HTR-8/SVneo (cell line): Measurements from ENCODE around the gene TMEM63A.

Experiments used
- DNase-seq: peaks from one replicate; pipeline ENCODE4 v3.0.0; 2011; ENCODE audit warnings: low spot score, mixed read lengths; ENCODE audit not compliant: insufficient read length
- FAIRE-seq: peaks from 2 replicates; lab custom pipeline; 2011; peaks lifted over from hg19 to GRCh38; lab: Jason Lieb, UNC

Gene TMEM63A

GRCh38 chr1:225870911-225871310 is 11.3 kb downstream of the TMEM63A start:
- FAIRE-seq, result no peak
- no peak for DNase-seq

DNA sequence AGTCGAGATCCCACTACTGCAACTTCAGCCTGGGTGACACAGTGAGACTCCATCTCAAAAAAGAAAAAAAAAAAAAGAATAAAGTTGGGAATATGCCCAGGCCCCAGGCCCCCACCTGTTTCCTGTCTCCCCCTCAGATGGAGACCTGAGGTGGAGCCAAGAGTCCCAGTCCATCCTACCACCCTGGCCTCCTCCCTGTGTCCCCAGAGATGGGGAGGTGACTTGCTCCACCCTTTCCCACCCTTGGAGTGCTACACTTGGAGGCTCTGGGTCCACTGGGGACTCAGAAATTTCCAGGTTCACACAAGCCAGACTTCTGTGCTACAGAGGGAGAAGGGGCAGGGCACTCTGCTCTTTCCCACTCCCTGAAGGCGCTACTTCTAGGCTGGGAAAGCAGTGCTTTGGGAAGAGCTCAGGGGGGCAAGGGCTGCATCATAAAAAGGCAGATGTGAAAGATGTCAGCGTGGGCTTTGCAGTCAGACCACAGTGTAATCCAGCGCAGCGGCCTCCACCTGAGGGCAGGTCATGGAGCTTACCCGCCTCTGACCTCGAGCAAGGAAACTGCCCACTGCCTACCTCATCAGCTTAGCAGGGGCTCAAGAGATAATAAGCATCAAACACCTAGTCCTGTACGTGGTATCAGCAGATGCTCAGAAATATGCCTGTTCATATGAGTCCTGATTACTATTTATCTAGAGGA is 13.4 kb downstream of the TMEM63A start:
- DNase-seq, result no peak
- no peak for FAIRE-seq

DNA sequence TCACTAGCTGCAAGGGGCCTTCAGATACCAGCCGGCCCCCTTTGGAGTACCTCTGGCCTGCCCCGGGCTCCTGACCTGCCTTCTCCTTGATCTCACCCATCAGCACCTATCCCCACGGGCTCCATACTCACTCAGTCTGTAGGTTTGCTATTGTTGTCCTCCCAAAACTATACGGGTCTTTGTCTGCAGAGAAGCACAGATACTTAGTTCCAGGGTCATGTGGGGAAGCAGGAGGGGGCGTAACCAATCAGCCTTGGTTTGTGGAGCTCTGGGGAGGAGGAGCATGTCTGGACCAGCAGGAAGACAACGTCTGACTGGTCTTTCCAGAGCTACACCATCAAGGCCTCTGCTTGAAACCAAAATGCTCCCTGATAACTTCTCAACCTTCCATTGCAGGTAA is 15.2 kb downstream of the TMEM63A start:
- no peak for FAIRE-seq
- DNase-seq, result no peak

GRCh38 chr1:225866061-225866837 is 15.9 kb downstream of the TMEM63A start:
- DNase-seq (no peak), FAIRE-seq (no peak)

- FAIRE-seq, result no peak
- DNase-seq, result no peak
Observed at GRCh38 chr1:225865514-225865913, 16.7 kb downstream of the TMEM63A start.

DNA sequence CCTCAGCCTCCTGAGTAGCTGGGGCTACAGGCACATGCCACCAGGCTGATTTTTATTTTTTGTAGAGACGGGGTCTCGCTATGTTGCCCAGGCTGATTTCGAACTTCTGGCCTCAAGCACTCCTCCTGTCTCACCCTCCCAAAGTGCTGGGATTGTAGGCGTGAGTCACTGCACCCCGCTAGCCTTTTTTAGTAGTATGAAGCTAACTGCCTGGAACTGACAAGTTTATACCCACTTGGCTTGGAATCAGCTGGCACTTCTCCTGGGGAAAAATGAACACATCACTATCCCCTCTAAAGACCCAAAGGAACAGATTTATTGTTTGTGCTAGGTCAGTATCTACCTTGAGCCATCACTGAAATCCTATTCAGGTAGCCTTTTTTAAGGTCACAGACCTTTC is 19.0 kb downstream of the TMEM63A start:
- FAIRE-seq, result no peak
- no peak for DNase-seq

- DNase-seq (no peak), FAIRE-seq (no peak)
Observed at GRCh38 chr1:225862581-225862950, 19.6 kb downstream of the TMEM63A start.

GRCh38 chr1:225861834-225862580 is 20.2 kb downstream of the TMEM63A start:
- no peak for FAIRE-seq
- no peak for DNase-seq

DNA sequence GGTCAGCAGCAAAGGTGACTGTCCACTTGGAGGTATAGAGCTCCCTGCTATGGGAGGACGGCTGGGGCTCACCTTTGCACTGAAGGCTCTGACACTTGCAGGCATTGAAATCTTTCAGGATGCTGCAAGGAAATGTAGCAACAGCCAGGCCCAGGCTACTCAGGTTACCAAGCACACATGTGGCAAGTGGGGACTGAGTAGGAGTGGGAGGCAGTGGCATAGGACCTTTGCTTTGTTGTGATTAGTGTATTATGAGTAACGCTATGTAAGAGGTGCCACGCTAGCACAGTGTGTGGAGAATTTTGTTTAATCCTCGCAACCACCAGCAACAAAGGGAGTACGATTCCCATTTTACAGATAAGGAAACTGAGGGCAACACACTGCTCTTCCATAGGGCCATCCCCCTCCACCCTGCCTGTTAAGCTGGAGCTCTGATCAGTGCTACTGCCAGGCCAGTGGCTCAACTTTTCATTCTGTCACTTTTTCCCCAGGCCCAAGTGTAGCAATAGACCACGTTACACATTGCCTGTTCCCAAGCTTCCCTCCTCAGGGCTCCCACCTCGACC is 21.2 kb downstream of the TMEM63A start:
- FAIRE-seq (no peak), DNase-seq (no peak)

DNA sequence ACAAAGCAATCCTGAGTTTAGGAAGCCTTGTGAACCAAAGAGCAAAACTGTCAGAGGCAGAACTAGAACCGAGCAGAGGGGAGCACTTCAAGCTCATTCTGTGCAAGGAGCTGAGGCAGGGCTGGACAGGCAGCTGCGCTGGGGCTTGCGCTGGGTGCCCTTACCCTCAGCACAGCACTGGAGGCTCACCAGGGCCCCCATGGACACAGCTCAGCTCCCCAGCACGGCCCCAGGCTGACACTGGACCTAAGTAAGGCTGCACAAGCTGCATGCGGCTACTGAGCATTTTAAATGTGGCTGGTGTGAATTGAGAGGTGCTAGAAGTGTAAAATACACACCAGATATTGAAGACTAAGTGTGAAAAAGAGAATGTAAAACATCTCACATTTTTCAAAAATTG is 22.1 kb downstream of the TMEM63A start:
- DNase-seq (no peak), FAIRE-seq (no peak)

GRCh38 chr1:225859151-225859550 is 23.0 kb downstream of the TMEM63A start:
- FAIRE-seq (no peak), DNase-seq (no peak)

GRCh38 chr1:225857256-225857655 is 24.9 kb downstream of the TMEM63A start:
- FAIRE-seq (no peak), DNase-seq (no peak)

DNA sequence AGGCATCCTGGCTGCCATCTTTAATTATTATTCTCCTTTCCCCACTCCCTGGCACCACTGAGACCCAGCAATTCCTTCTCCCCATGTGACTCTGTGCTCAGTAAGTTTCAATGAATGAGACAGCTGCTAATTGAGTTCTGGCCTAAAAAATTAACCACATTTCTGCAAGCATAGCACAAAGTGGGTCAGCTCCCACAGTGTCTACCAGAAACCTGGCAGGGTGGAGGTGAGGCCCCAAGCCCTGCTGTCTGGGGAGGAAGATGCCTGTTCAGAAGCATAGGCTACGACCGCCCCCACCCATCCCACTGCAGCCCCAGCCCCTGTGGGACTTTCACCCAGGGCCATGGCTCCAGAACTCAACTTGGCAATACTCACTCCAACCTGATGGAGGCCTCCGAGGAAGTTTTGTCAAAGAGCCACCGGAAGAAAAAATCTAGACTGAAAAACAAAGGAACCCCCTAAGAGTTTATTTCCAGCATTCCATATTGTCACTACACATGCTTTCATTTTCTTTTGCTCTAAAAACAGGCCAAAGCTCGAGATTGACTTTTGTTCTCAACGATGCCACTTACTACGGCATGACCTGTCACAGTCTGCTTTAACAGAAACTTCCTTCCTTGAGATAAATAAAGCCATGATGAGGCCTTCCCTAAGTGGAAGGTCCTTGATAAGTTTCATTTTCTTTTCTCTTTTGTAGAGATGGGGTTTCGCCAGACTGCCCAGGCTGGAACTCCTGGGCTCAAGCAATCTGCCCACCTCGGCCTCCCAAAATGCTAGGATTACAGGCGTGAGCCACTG is 26.5 kb downstream of the TMEM63A start:
- no peak for DNase-seq
- FAIRE-seq, result no peak

DNA sequence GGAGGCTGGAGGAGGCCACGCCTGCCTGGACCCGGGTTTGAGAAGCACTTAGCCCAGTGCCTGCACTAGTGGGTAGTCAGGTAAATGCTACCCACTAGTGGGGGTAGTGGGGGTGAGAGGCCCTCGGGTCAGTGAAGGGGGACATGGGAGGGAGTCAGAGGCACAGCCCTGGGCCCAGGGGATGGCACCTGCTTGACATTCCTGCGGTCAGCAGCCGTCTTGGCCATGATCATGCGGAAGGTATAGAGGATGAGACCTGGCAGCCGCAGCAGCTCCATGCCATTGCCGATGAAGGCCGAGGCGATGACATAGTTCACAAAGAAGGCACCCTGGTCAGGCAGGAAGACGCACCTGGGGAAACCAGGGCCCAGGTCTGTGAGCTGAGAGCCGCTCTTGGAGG is 28.7 kb downstream of the TMEM63A start:
- DNase-seq (no peak), FAIRE-seq (no peak)

DNA sequence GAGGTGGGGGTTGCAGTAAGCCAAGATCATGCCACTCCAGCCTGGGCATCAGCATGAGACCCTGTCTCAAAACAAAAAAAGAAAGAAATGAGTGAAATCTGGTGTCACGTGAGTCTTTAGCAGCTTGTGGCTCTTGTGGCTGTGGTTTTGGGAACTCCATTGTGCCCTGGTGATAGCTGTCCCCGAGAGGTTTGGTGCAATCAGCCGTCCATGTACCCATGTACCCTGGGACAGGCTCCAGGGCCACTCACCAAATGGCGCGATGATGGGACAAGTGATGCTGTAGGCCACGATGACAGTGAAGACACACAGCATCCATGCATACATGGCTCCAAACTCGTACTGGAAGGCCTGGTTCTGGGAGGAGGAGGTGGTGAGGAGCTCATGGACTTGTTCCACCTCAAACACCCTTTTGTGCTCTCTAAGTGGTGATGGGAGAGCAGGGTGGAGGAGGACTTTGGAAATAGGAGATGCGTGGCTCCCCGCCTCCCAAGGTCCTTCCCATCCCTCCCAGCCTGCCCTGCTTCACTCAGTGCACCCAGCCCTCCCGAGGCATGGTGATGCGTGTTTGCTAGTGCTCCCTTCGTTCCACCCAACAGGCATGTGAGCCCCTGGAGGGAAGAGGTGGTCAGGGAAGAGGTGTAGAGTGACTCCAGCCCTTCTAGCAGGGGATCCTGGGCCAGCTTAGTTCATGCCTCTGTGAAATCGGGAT is 29.6 kb downstream of the TMEM63A start:
- DNase-seq (no peak), FAIRE-seq (no peak)

- DNase-seq (no peak), FAIRE-seq (no peak)
Observed at GRCh38 chr1:225851805-225852204, 30.4 kb downstream of the TMEM63A start.

DNA sequence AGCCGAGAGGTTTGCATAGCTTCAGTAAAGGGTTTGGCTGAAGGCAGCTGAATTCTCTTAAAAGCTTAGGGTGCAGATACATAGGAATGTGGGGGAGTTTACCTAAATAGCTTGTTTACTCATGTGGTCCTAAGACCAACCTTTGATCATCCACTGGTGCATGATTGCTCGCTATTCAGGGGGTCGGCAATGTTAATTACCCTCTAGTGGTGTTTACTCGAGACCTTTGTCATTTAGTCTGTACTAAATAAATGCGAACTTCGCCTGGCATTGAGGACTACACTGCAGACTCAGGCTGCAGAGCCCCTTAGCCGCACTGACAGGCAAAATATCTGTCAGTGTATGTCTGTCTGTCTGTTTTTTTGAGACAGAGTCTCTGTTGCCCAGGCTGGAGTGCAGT is 31.8 kb downstream of the TMEM63A start:
- no peak for DNase-seq
- no peak for FAIRE-seq

GRCh38 chr1:225849925-225850324 is 32.3 kb downstream of the TMEM63A start:
- DNase-seq, result no peak
- FAIRE-seq, result no peak
